Epithelial cell of prostate (primary cell): ENCODE data around the gene CLEC9A.

Source experiments
- DNase-seq: peaks from one replicate; pipeline ENCODE4 v3.0.0-alpha.2; 2011; ENCODE audit warnings: low read depth, low spot score
- H3K27ac ChIP-seq: fragments of 450-650 bp; 2 replicates; pipeline ENCODE4 v1.5.1; 2017; ENCODE audit warnings: mild to moderate bottlenecking

The CLEC9A gene

GRCh38 chr12:10101648-10102220 lies 71.3 kb downstream of the CLEC9A start:
- DNase-seq, result no peak
- H3K27ac ChIP-seq, result no peak overlapping the region

- no peak overlapping the region for H3K27ac ChIP-seq
- no peak for DNase-seq
Observed at GRCh38 chr12:10102322-10102721, 71.8 kb downstream of the CLEC9A start.

- H3K27ac ChIP-seq, result no peak overlapping the region
- DNase-seq, result no peak
Observed at GRCh38 chr12:10110256-10110844, 79.9 kb downstream of the CLEC9A start.

- H3K27ac ChIP-seq, result no peak overlapping the region
- no peak for DNase-seq
Observed at GRCh38 chr12:10111451-10111850, 81.0 kb downstream of the CLEC9A start.

- DNase-seq, result no peak
- H3K27ac ChIP-seq, result no peak overlapping the region
Observed at GRCh38 chr12:10113075-10113474, 82.6 kb downstream of the CLEC9A start.

GRCh38 chr12:10113920-10114319 lies 83.4 kb downstream of the CLEC9A start:
- H3K27ac ChIP-seq, result no peak overlapping the region
- DNase-seq, result no peak

- DNase-seq, result no peak
- H3K27ac ChIP-seq, result no peak overlapping the region
Observed at GRCh38 chr12:10115311-10115710, 84.8 kb downstream of the CLEC9A start.
